Right lobe of liver (tissue), 4 donors: Measurements from ENCODE around the gene BRD3.

Source experiments
- POLR2A ChIP-seq: fragments of 450-650 bp; IDR thresholded peaks from one replicate; pipeline ENCODE4 v1.6.1; 2017; ENCODE audit warnings: antibody characterized with exemption, mild to moderate bottlenecking
- TF ChIP-seq, protein P1 (sequence below), 4 donors: fragments of 200-600 bp in 3 of 4; fragments of 450-650 bp in 1 of 4; IDR thresholded peaks; one replicate each; pipeline versions ENCODE4 v1.5.1 to v1.8.0; 2016 to 2022; ENCODE audit warnings: antibody characterized with exemption in 4 of 4, mild to moderate bottlenecking in 2 of 4
- donor health status: DM: no; HTN: no; CAD: no.
- donor health status: DM: no; HTN: no; CAD: no.
- donor health status: DM: no; HTN: yes; CAD: no.

DNA sequence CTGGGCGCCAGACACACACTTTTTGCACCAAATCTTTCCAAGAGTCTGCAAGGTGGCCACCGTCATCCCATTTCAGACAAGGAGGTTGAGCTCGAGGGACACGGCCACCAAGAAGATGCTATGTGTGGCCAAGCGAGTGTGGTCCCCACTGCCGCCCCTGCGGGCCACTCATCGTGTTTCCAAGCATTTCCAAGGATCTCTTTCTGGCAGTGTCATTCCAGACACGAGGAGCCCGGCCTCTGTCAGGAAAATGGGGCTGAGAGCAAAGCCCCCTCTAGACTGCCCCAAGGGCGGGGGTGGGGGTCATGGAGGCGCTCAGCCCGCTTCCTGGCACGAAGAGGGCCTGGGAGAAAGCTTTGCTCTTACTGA is 86.3 kb downstream of the BRD3 start:
- TF ChIP-seq, protein P1, sequence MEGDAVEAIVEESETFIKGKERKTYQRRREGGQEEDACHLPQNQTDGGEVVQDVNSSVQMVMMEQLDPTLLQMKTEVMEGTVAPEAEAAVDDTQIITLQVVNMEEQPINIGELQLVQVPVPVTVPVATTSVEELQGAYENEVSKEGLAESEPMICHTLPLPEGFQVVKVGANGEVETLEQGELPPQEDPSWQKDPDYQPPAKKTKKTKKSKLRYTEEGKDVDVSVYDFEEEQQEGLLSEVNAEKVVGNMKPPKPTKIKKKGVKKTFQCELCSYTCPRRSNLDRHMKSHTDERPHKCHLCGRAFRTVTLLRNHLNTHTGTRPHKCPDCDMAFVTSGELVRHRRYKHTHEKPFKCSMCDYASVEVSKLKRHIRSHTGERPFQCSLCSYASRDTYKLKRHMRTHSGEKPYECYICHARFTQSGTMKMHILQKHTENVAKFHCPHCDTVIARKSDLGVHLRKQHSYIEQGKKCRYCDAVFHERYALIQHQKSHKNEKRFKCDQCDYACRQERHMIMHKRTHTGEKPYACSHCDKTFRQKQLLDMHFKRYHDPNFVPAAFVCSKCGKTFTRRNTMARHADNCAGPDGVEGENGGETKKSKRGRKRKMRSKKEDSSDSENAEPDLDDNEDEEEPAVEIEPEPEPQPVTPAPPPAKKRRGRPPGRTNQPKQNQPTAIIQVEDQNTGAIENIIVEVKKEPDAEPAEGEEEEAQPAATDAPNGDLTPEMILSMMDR (IDR thresholded peaks at IDR 0.05): no peak
- TF ChIP-seq POLR2A: no peak
